HG02973 (cell line): ENCODE measurements around the gene ZNF275.
"Not testable (repeated sequence)": the region's sequence is repeated elsewhere in the genome, so short reads cannot be mapped to it uniquely, and the experiment has no call there.

ENCODE experiments used
- ATAC-seq: cut with Tn5 transposase; IDR thresholded peaks from one replicate; pipeline ENCODE4 v1.9.1; 2021; ENCODE audit warnings: moderate library complexity; ENCODE audit not compliant: unreplicated experiment

Gene ZNF275

GRCh38 chrX:153387345-153387744 lies 53.4 kb downstream of the ZNF275 start:
- ATAC-seq = no peak

GRCh38 chrX:153387987-153388721 lies 54.2 kb downstream of the ZNF275 start:
- ATAC-seq = no peak

GRCh38 chrX:153388722-153389459 lies 54.9 kb downstream of the ZNF275 start:
- ATAC-seq = no peak

GRCh38 chrX:153389460-153389768 lies 55.5 kb downstream of the ZNF275 start:
- not testable (repeated sequence) for ATAC-seq

- ATAC-seq = no peak
Observed at GRCh38 chrX:153392642-153393321, 58.8 kb downstream of the ZNF275 start.

GRCh38 chrX:153394612-153395011 lies 60.7 kb downstream of the ZNF275 start:
- ATAC-seq = no peak

- no peak for ATAC-seq
Observed at GRCh38 chrX:153395613-153396319, 61.8 kb downstream of the ZNF275 start.

- no peak for ATAC-seq
Observed at GRCh38 chrX:153396320-153397195, 62.6 kb downstream of the ZNF275 start.

GRCh38 chrX:153397256-153397960 lies 63.5 kb downstream of the ZNF275 start:
- ATAC-seq = no peak

- ATAC-seq = no peak
Observed at GRCh38 chrX:153398275-153398960, 64.5 kb downstream of the ZNF275 start.

- peak; percentile 56 for ATAC-seq
Observed at GRCh38 chrX:153400146-153401132, 66.5 kb downstream of the ZNF275 start.

GRCh38 chrX:153401133-153401764 lies 67.3 kb downstream of the ZNF275 start, which contains the start of gene PNMA6E:
PNMA6E (minus strand) TSS chrX:153401350; CDS start chrX:153398849, 2,501 bp downstream.
- no peak for ATAC-seq
